Natural killer cell (primary cell): ENCODE measurements around the gene HTR7. TPM values are rescaled to one million over a fixed set of nuclear protein-coding genes. Genes with fewer than 3 reads are reported as not detected.

Experiments
- ATAC-seq, 3 donors: fragments of 150-1000 bp in 2 of 3; fragments of 200-7000 bp in 1 of 3; cut with Tn5 transposase; 1 replicate in 1 of 3; 2 replicates in 2 of 3; pipeline ENCODE4 v1.10.0; 2021; ENCODE audit warnings: mild to moderate bottlenecking in 2 of 3, moderate library complexity in 2 of 3
- DNase-seq, 2 donors: peaks; one replicate each; pipeline versions ENCODE4 v3.0.0 to v3.0.0-alpha.2; 2013 to 2021; ENCODE audit warnings: mixed read lengths in 1 of 2
- H3K27ac ChIP-seq: one replicate; pipeline ENCODE4 v1.5.1; 2013; ENCODE audit warnings: mild to moderate bottlenecking, low read length
- H3K27me3 ChIP-seq: one replicate; pipeline ENCODE4 v1.6.1; 2013; ENCODE audit warnings: low read length; ENCODE audit not compliant: control insufficient read depth, insufficient read depth
- H3K36me3 ChIP-seq: one replicate; pipeline ENCODE4 v1.6.1; 2013; ENCODE audit warnings: low read length; ENCODE audit not compliant: control insufficient read depth, insufficient read depth
- H3K4me1 ChIP-seq: one replicate; pipeline ENCODE4 v1.6.1; 2013; ENCODE audit warnings: low read length; ENCODE audit not compliant: control insufficient read depth, insufficient read depth
- H3K4me3 ChIP-seq: one replicate; pipeline ENCODE4 v1.5.1; 2013; ENCODE audit warnings: low read length
- H3K9me3 ChIP-seq: one replicate; pipeline ENCODE4 v1.6.1; 2013; ENCODE audit warnings: low read length; ENCODE audit not compliant: control insufficient read depth, insufficient read depth
- H3K27ac Mint-ChIP-seq, 2 donors: one replicate each; pipeline ENCODE4 v1.8.0; 2022; ENCODE audit warnings: mild to moderate bottlenecking in 2 of 2, mixed read lengths in 2 of 2, moderate library complexity in 1 of 2
- H3K27me3 Mint-ChIP-seq, 2 donors: one replicate each; pipeline ENCODE4 v1.8.0; 2022; ENCODE audit warnings: low read depth in 2 of 2, mixed read lengths in 2 of 2
- H3K36me3 Mint-ChIP-seq: one replicate; pipeline ENCODE4 v1.8.0; 2022; ENCODE audit warnings: mixed read lengths
- H3K4me1 Mint-ChIP-seq, 2 donors: one replicate each; pipeline ENCODE4 v1.8.0; 2022; ENCODE audit warnings: mixed read lengths in 2 of 2
- H3K4me3 Mint-ChIP-seq: one replicate; pipeline ENCODE4 v1.8.0; 2022; ENCODE audit warnings: mild to moderate bottlenecking, moderate library complexity, mixed read lengths
- H3K9me3 Mint-ChIP-seq, 2 donors: one replicate each; pipeline ENCODE4 v1.8.0; 2022; ENCODE audit warnings: mixed read lengths in 2 of 2
- CTCF ChIP-seq: fragments of 200-600 bp; IDR thresholded peaks from one replicate; pipeline ENCODE4 v1.8.0; 2022; ENCODE audit warnings: antibody characterized with exemption
- WGBS: methylation state at CpG from one replicate; pipeline ENCODE4 v1.1.7; 2013; ENCODE audit warnings: missing lambda C conversion rate; ENCODE audit not compliant: insufficient coverage; 5-methylcytosine and 5-hydroxymethylcytosine counted together
- intact Hi-C: fragments of 100-400 bp; cut with micrococcal nuclease; formaldehyde crosslinking; loops from one replicate; pipeline ENCODE4 v1.14.2; 2022
- total RNA-seq, 4 donors: library from RNA; stranded (reverse); fragments of 120-200 nt in 1 of 4; gene quantifications; one replicate each; pipeline versions ENCODE4 v1.2.3 to v1.2.4, GENCODE V29; 2013 to 2022

HTR7 gene
- total RNA-seq, 3 donors from 2014 or later (not counting 1 experiment from before 2014, with no cell fraction given), result 0.11 to 0.20 TPM; not detected in 1

DNA sequence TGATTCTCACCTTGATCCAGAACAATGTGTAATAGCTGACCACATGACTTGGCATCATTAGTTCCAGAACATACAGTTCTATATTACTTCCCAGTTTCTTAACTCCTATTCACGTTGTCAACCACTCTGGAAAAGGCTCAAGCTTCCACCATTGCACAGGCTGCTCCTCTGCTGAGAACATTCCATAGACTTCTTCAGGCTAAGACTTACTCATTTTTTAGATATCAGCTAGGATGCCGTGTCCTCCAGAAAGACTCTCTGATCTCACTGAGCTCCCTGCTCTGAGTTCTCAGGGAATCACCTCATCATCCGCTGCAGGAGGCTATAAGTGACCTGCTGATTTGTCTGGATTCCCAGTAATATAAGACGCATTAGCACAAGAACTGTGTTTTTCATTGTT lies 73.1 kb downstream of the HTR7 start:
- no peaks in the 10 kb centered on the region for H3K36me3 ChIP-seq
- H3K27me3 ChIP-seq, result no peaks in the 10 kb centered on the region
- no peak overlapping the region for H3K4me3 Mint-ChIP-seq
- ATAC-seq, result no peak
- H3K36me3 Mint-ChIP-seq, result no peaks in the 10 kb centered on the region
- WGBS, result 81% methylated on average over 4 of the region's 4 CpGs
- TF ChIP-seq CTCF, result no peak
- H3K27ac Mint-ChIP-seq, result no peak overlapping the region
- H3K4me1 Mint-ChIP-seq, result no peaks in the 10 kb centered on the region
- no peaks in the 10 kb centered on the region for H3K4me1 ChIP-seq
- no peaks in the 10 kb centered on the region for H3K9me3 Mint-ChIP-seq
- peaks cover 0 to 6% of the 10 kb centered on the region in 2 donors for H3K27me3 Mint-ChIP-seq
- H3K4me3 ChIP-seq, result no peak overlapping the region
- H3K9me3 ChIP-seq, result peaks cover 3% of the 10 kb centered on the region
- intact Hi-C loops, result loop anchor here (5.0 kb wide), 1 partner anchor 992 kb away; no protein-coding TSS in a partner anchor
- H3K27ac ChIP-seq, result no peak overlapping the region
- DNase-seq, result no peak

DNA sequence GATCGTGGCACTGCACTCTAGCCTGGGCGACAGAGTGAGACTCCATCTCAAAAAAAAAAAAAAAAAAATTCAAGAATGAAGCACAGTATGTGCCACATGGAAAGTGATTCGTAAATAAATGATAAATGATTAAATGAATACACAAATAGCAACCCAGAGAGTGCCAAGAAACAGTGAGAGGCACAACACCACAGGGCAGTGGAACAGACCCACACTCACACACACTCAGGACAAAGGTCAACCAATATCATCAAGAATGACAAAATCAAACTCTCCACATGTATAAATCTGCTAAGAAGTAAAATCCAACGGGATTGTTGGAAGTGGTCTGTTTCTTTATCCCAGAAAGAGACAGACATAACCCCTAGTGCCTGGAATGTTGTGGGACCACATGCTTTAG lies 77.4 kb downstream of the HTR7 start:
- DNase-seq, result no peak
- H3K27ac Mint-ChIP-seq, result no peak overlapping the region
- H3K4me1 Mint-ChIP-seq, result no peaks in the 10 kb centered on the region
- H3K4me1 ChIP-seq, result no peaks in the 10 kb centered on the region
- TF ChIP-seq CTCF, result no peak
- H3K4me3 ChIP-seq, result no peak overlapping the region
- no peak for ATAC-seq
- H3K27ac ChIP-seq, result no peak overlapping the region
- intact Hi-C loops, result no loop called here
- H3K36me3 Mint-ChIP-seq, result no peaks in the 10 kb centered on the region
- H3K9me3 ChIP-seq, result peaks cover 3% of the 10 kb centered on the region
- H3K27me3 ChIP-seq, result no peaks in the 10 kb centered on the region
- H3K4me3 Mint-ChIP-seq, result no peak overlapping the region
- H3K27me3 Mint-ChIP-seq, result peaks cover 0 to 6% of the 10 kb centered on the region in 2 donors
- H3K9me3 Mint-ChIP-seq, result no peaks in the 10 kb centered on the region
- no peaks in the 10 kb centered on the region for H3K36me3 ChIP-seq
- 89% methylated on average over 3 of the region's 4 CpGs for WGBS

- Mint-ChIP-seq H3K4me3 (no peak overlapping the region), H3K36me3 (no peaks in the 10 kb centered on the region), H3K4me1 (no peaks in the 10 kb centered on the region), H3K9me3 (no peaks in the 10 kb centered on the region), H3K27ac (no peak overlapping the region), H3K27me3 (peaks cover 0 to 6% of the 10 kb centered on the region in 2 donors)
- no peaks in the 10 kb centered on the region for H3K4me1 ChIP-seq
- H3K27ac ChIP-seq, result no peak overlapping the region
- no peak for TF ChIP-seq CTCF
- intact Hi-C loops, result no loop called here
- DNase-seq (no peak), ATAC-seq (no peak)
- no peaks in the 10 kb centered on the region for H3K36me3 ChIP-seq
- H3K27me3 ChIP-seq, result no peaks in the 10 kb centered on the region
- H3K9me3 ChIP-seq, result peaks cover 3% of the 10 kb centered on the region
- 66% methylated on average over 3 of the region's 3 CpGs for WGBS
- H3K4me3 ChIP-seq, result no peak overlapping the region
Observed at GRCh38 chr10:90779548-90779947, 78.3 kb downstream of the HTR7 start.

DNA sequence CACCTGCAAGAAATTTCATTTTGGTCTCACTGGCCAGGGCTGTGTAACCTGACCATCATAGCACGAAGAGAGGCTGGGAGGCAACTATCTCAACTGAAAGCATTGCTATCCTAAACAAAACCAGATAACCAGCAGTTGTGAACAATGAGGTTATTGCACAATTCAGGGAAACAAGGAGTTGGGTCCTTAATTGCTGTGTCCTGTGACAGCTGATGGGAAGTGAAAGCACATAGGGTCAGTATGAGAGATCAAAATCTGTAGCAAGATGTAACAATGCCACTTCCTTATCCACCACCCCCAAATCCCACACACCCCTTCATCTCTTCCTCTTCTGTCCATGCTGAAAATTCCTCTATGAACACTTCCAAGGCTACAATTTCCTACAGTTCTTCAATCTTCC lies 80.2 kb downstream of the HTR7 start:
- TF ChIP-seq CTCF, result no peak
- no peaks in the 10 kb centered on the region for H3K9me3 Mint-ChIP-seq
- H3K4me3 ChIP-seq, result no peak overlapping the region
- H3K27me3 Mint-ChIP-seq, result peaks cover 0 to 6% of the 10 kb centered on the region in 2 donors
- no peak overlapping the region for H3K27ac ChIP-seq
- H3K4me1 ChIP-seq, result no peaks in the 10 kb centered on the region
- ATAC-seq, result no peak
- H3K4me1 Mint-ChIP-seq, result no peaks in the 10 kb centered on the region
- intact Hi-C loops, result no loop called here
- H3K36me3 ChIP-seq, result no peaks in the 10 kb centered on the region
- no peak overlapping the region for H3K4me3 Mint-ChIP-seq
- WGBS, result 73% methylated on average over 1 of the region's 1 CpG
- no peak for DNase-seq
- H3K36me3 Mint-ChIP-seq, result no peaks in the 10 kb centered on the region
- peaks cover 3% of the 10 kb centered on the region for H3K9me3 ChIP-seq
- H3K27ac Mint-ChIP-seq, result no peak overlapping the region
- no peaks in the 10 kb centered on the region for H3K27me3 ChIP-seq
